ENCODE results near the gene MRGPRE.
"Not testable (repeated sequence)": the region's sequence is repeated elsewhere in the genome, so short reads cannot be mapped to it uniquely, and the experiment has no call there.

MRGPRE gene

DNA sequence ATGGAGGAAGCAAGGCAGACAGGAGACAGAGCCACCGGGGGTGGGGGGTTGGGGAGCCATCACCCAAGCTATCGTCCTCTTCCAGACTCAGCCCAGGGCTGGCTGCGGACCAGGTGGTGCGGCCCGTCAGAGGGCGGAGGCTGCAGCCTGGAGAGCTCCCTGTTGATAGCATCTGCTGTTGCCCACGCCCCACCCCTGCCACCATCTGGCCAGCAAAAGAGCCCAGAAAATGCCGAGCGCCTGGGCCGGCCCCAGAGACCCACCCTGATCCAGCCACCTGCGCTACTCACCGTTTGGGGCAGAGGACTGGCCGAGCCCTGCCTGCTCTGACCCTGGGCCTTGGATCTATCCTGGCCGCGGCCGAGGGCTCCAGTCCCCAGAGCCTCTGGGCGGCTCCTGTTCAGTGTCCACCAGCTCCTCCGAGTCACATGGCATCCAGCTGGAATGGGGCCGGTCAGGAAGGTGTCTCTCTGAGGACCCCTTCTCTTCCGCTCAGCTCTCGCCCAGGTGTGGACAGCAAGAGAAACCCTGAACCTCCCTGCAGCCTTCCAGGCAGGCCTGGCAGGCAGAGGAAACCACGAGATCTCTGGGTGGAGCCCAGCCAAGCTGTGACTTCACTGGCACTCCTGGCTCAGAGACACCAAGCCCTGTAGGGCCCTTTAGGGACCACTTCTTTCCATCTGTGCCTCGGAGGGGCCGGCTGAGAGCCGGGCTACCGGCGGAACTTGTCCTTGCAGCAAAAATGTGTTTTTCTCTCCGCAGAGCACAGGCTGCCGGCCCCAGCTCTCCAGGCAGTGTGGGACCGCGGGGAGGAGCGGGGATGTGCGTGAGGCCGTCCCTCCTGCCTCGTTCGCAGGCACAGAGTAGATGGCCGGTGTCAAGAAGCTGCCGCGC, at the start of gene MRGPRE:
Gene MRGPRE (minus strand): TSS at position 567 of the 894 bp plus-strand sequence. CDS start 3,618 bp downstream, outside the sequence.
- no peaks in the 10 kb centered on the region for H3K36me3 Mint-ChIP-seq
- H3K27me3 Mint-ChIP-seq, result peaks cover 15 to 18% of the 10 kb centered on the region in 2 donors
- ATAC-seq (replicated peaks) (no peak), DNase-seq (no peak)
- no peaks in the 10 kb centered on the region for H3K9me3 Mint-ChIP-seq
- no peaks in the 10 kb centered on the region for H3K4me1 Mint-ChIP-seq
- no peak within 1 kb of the TSS for H3K4me3 Mint-ChIP-seq
- no peak within 1 kb of the TSS for H3K27ac Mint-ChIP-seq

GRCh38 chr11:3281146-3281545, 48.9 kb upstream of the MRGPRE start:
- H3K36me3 Mint-ChIP-seq; DNase-seq; H3K27ac Mint-ChIP-seq; H3K27me3 Mint-ChIP-seq; H3K9me3 Mint-ChIP-seq; ATAC-seq (replicated peaks); H3K4me1 Mint-ChIP-seq; H3K4me3 Mint-ChIP-seq: not testable (repeated sequence)

- ATAC-seq (replicated peaks); H3K36me3 Mint-ChIP-seq; H3K9me3 Mint-ChIP-seq; H3K27me3 Mint-ChIP-seq; H3K4me3 Mint-ChIP-seq; DNase-seq; H3K4me1 Mint-ChIP-seq; H3K27ac Mint-ChIP-seq: not testable (repeated sequence)
Observed at GRCh38 chr11:3280662-3281061, 48.4 kb upstream of the MRGPRE start.

DNA sequence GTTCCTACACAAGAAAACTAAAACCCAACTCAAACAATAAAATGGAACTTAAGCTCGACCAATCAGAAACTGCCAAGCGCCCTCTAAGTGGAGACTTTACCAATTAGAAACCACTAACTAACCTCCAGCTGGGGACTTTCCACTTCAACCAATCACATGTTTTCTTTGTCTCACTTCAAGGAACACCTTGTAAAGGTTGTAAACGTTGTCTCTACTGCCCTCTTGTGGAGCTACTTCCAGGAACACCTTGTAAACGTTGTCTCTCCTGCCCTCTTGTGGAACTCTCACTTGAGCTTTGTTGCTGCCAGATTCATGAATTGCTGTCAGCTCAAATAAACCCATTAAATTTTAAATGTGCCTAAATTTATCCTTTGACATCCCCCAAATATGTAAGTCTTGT, 46.7 kb upstream of the MRGPRE start:
- not testable (repeated sequence) for H3K36me3 Mint-ChIP-seq, H3K27me3 Mint-ChIP-seq, H3K4me1 Mint-ChIP-seq, H3K9me3 Mint-ChIP-seq, H3K4me3 Mint-ChIP-seq, H3K27ac Mint-ChIP-seq, DNase-seq
- peak; percentile 61 to 64 for ATAC-seq (replicated peaks)

- H3K27me3 Mint-ChIP-seq; H3K4me3 Mint-ChIP-seq; H3K4me1 Mint-ChIP-seq; H3K36me3 Mint-ChIP-seq; H3K27ac Mint-ChIP-seq; ATAC-seq (replicated peaks); H3K9me3 Mint-ChIP-seq; DNase-seq: not testable (repeated sequence)
Observed at GRCh38 chr11:3273629-3274028, 41.4 kb upstream of the MRGPRE start.

GRCh38 chr11:3262548-3262947, 30.3 kb upstream of the MRGPRE start:
- DNase-seq; H3K4me1 Mint-ChIP-seq; H3K36me3 Mint-ChIP-seq; H3K4me3 Mint-ChIP-seq; H3K9me3 Mint-ChIP-seq; H3K27ac Mint-ChIP-seq; H3K27me3 Mint-ChIP-seq; ATAC-seq (replicated peaks): not testable (repeated sequence)

GRCh38 chr11:3261831-3262230, 29.6 kb upstream of the MRGPRE start:
- H3K36me3 Mint-ChIP-seq; H3K4me1 Mint-ChIP-seq; DNase-seq; H3K27ac Mint-ChIP-seq; H3K4me3 Mint-ChIP-seq; ATAC-seq (replicated peaks); H3K9me3 Mint-ChIP-seq; H3K27me3 Mint-ChIP-seq: not testable (repeated sequence)

DNA sequence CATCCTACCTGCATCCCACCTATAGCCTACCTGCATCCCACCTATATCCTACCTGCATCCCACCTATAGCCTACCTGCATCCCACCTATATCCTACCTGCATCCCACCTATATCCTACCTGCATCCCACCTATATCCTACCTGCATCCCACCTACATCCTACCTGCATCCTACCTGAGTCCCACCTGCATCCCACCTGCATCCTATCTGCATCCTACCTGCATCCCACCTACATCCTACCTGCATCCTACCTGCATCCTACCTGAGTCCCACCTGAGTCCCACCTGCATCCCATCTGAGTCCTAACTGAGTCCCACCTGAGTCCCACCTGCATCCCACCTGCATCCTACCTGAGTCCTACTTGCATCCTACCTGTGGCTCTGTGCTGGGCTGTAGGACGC, 25.3 kb upstream of the MRGPRE start:
- H3K4me1 Mint-ChIP-seq; H3K36me3 Mint-ChIP-seq; H3K27ac Mint-ChIP-seq; H3K9me3 Mint-ChIP-seq; ATAC-seq (replicated peaks); H3K4me3 Mint-ChIP-seq; H3K27me3 Mint-ChIP-seq; DNase-seq: not testable (repeated sequence)

GRCh38 chr11:3255241-3255640, 23.0 kb upstream of the MRGPRE start:
- H3K4me3 Mint-ChIP-seq; ATAC-seq (replicated peaks): not testable (repeated sequence)

DNA sequence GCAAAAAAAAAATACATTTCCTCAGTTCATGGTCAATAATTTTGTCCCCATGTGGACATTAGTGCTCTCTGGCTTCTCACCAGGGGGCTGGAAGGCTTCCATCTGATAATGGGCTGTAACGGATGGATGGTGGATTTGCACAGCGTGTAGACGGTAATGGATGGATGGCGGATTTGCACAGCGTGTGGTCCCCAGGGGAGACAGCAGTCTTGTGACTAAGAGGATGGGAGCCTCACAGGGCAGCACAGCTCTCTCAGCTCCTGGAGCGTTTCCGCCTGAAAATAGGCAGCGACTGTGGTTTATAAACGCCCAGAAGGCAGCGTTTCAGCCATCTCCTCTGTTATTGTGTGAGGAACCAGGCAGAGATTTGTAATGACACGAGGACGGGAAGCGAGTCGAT, 22.6 kb upstream of the MRGPRE start:
- not testable (repeated sequence) for ATAC-seq (replicated peaks); H3K4me1 Mint-ChIP-seq; H3K36me3 Mint-ChIP-seq; DNase-seq; H3K27me3 Mint-ChIP-seq; H3K9me3 Mint-ChIP-seq; H3K4me3 Mint-ChIP-seq; H3K27ac Mint-ChIP-seq

More at GRCh38 chr11:3255241-3255640, 23.0 kb upstream of the MRGPRE start:
- not testable (repeated sequence) for H3K27ac Mint-ChIP-seq, H3K4me1 Mint-ChIP-seq, H3K9me3 Mint-ChIP-seq, DNase-seq, H3K27me3 Mint-ChIP-seq, H3K36me3 Mint-ChIP-seq

GRCh38 chr11:3245071-3245470, 12.9 kb upstream of the MRGPRE start:
- ATAC-seq (replicated peaks) (no peak), DNase-seq (no peak)
- Mint-ChIP-seq H3K27ac (no peak overlapping the region), H3K36me3 (no peaks in the 10 kb centered on the region), H3K4me1 (no peaks in the 10 kb centered on the region), H3K4me3 (no peak overlapping the region), H3K27me3 (peaks cover 9 to 17% of the 10 kb centered on the region in 2 donors), H3K9me3 (no peaks in the 10 kb centered on the region)

- no peak for DNase-seq
- H3K4me3 Mint-ChIP-seq, result no peak overlapping the region
- H3K36me3 Mint-ChIP-seq, result no peaks in the 10 kb centered on the region
- no peak overlapping the region for H3K27ac Mint-ChIP-seq
- peaks cover 13 to 17% of the 10 kb centered on the region in 2 donors for H3K27me3 Mint-ChIP-seq
- H3K9me3 Mint-ChIP-seq, result no peaks in the 10 kb centered on the region
- no peak for ATAC-seq (replicated peaks)
- H3K4me1 Mint-ChIP-seq, result no peaks in the 10 kb centered on the region
Observed at GRCh38 chr11:3243880-3244279, 11.7 kb upstream of the MRGPRE start.

- Mint-ChIP-seq H3K4me1 (no peaks in the 10 kb centered on the region), H3K4me3 (no peak overlapping the region), H3K9me3 (no peaks in the 10 kb centered on the region), H3K27ac (no peak overlapping the region), H3K36me3 (no peaks in the 10 kb centered on the region), H3K27me3 (peaks cover 8 to 13% of the 10 kb centered on the region in 2 donors)
- no peak for DNase-seq
- no peak for ATAC-seq (replicated peaks)
Observed at GRCh38 chr11:3237119-3237518, 4.9 kb upstream of the MRGPRE start.

- Mint-ChIP-seq H3K27me3 (peaks cover 15 to 20% of the 10 kb centered on the region in 2 donors), H3K4me3 (no peak overlapping the region), H3K27ac (no peak overlapping the region), H3K9me3 (no peaks in the 10 kb centered on the region), H3K4me1 (no peaks in the 10 kb centered on the region), H3K36me3 (no peaks in the 10 kb centered on the region)
- ATAC-seq (replicated peaks) (no peak), DNase-seq (no peak)
Observed at GRCh38 chr11:3234846-3235245, 2.6 kb upstream of the MRGPRE start.

DNA sequence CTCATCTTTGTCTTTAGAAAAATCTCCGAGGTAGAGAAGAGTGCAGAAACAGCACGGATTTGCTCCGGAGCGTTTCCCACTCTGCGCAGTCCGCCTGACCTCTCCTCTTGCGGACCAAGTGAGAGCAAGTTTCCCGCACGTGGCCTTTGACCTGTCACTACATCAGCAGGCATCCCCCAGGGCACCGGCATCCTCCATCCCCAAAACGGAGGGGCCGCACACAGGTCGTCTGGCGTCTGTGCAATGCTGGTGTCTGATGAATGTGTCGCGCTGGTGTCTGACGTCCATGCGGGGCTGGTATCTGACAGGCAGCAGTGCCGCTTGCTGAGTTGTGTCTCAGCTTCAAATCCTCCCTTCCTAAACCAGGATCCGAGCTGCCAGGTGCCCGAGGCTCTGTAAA, 739 bp upstream of the MRGPRE start:
- H3K36me3 Mint-ChIP-seq, result no peaks in the 10 kb centered on the region
- no peak overlapping the region for H3K4me3 Mint-ChIP-seq
- no peaks in the 10 kb centered on the region for H3K4me1 Mint-ChIP-seq
- peaks cover 15% of the 10 kb centered on the region in 2 donors for H3K27me3 Mint-ChIP-seq
- DNase-seq, result no peak
- ATAC-seq (replicated peaks), result no peak
- H3K9me3 Mint-ChIP-seq, result no peaks in the 10 kb centered on the region
- no peak overlapping the region for H3K27ac Mint-ChIP-seq
